Measurements from ENCODE around the gene ESD.

The ESD gene

GRCh38 chr13:46796515-46797474 lies at the start of gene ESD:
ESD (minus strand) TSS chr13:46797161; CDS start chr13:46791413, 5,748 bp downstream.
- Histone ChIP-seq H3K36me3 (no peaks in the 10 kb centered on the region), H3K4me3 (ENCODE audit: low read depth in 1 of 2, low read length in 1 of 2) (peak within 1 kb of the TSS; percentile 90 to 94)
- TF ChIP-seq CTCF (IDR thresholded peaks at IDR 0.05): no peak

GRCh38 chr13:46846726-46847125 lies 49.8 kb upstream of the ESD start:
- H3K27me3 ChIP-seq: no peaks in the 10 kb centered on the region
- no peaks in the 10 kb centered on the region for H3K36me3 ChIP-seq
- no peak overlapping the region for H3K4me3 ChIP-seq (ENCODE audit: low read depth in 1 of 2, low read length in 1 of 2)
- H3K27ac ChIP-seq: no peak overlapping the region
- H3K9me3 ChIP-seq: no peaks in the 10 kb centered on the region
- H3K4me1 ChIP-seq (ENCODE audit: control insufficient read depth in 1 of 2, insufficient read depth in 1 of 2, low read depth in 1 of 2, low read length in 1 of 2): no peaks in the 10 kb centered on the region
- TF ChIP-seq CTCF (IDR thresholded peaks at IDR 0.05): no peak

More at GRCh38 chr13:46796515-46797474, at the start of gene ESD:
- Histone ChIP-seq H3K27me3 (no peaks in the 10 kb centered on the region), H3K27ac (peak within 1 kb of the TSS; percentile 83), H3K4me1 (ENCODE audit: control insufficient read depth in 1 of 2, insufficient read depth in 1 of 2, low read depth in 1 of 2, low read length in 1 of 2) (peaks cover 16% of the 10 kb centered on the region in 2 experiments), H3K9me3 (no peaks in the 10 kb centered on the region)

GRCh38 chr13:46845146-46845545 lies 48.2 kb upstream of the ESD start:
- H3K27me3 ChIP-seq: no peaks in the 10 kb centered on the region
- no peaks in the 10 kb centered on the region for H3K4me1 ChIP-seq (ENCODE audit: control insufficient read depth in 1 of 2, insufficient read depth in 1 of 2, low read depth in 1 of 2, low read length in 1 of 2)
- no peak overlapping the region for H3K4me3 ChIP-seq (ENCODE audit: low read depth in 1 of 2, low read length in 1 of 2)
- TF ChIP-seq CTCF (IDR thresholded peaks at IDR 0.05): no peak
- no peaks in the 10 kb centered on the region for H3K9me3 ChIP-seq
- H3K36me3 ChIP-seq: no peaks in the 10 kb centered on the region
- no peak overlapping the region for H3K27ac ChIP-seq

GRCh38 chr13:46844431-46844830 lies 47.5 kb upstream of the ESD start:
- Histone ChIP-seq H3K27ac (no peak overlapping the region), H3K9me3 (no peaks in the 10 kb centered on the region), H3K4me1 (ENCODE audit: control insufficient read depth in 1 of 2, insufficient read depth in 1 of 2, low read depth in 1 of 2, low read length in 1 of 2) (no peaks in the 10 kb centered on the region), H3K36me3 (no peaks in the 10 kb centered on the region), H3K4me3 (ENCODE audit: low read depth in 1 of 2, low read length in 1 of 2) (no peak overlapping the region), H3K27me3 (no peaks in the 10 kb centered on the region)
- TF ChIP-seq CTCF (IDR thresholded peaks at IDR 0.05): no peak

- Histone ChIP-seq H3K4me3 (ENCODE audit: low read depth in 1 of 2, low read length in 1 of 2) (no peak overlapping the region), H3K27me3 (no peaks in the 10 kb centered on the region), H3K4me1 (ENCODE audit: control insufficient read depth in 1 of 2, insufficient read depth in 1 of 2, low read depth in 1 of 2, low read length in 1 of 2) (no peaks in the 10 kb centered on the region), H3K9me3 (no peaks in the 10 kb centered on the region), H3K36me3 (no peaks in the 10 kb centered on the region), H3K27ac (no peak overlapping the region)
- TF ChIP-seq CTCF (IDR thresholded peaks at IDR 0.05): no peak
Measured at GRCh38 chr13:46839399-46839798, 42.4 kb upstream of the ESD start.

Measured in neutrophil (primary cell).